HCT116 (cell line): ENCODE results near the gene SLC2A2. TPM values are rescaled to one million over a fixed set of nuclear protein-coding genes. Genes with fewer than 3 reads are reported as not detected.
A peak's percentile ranks its signal among the peaks of the same experiment; 100 is the strongest.

Experiments used
- ATAC-seq: fragments of 200-7000 bp; cut with Tn5 transposase; 2 replicates; pipeline ENCODE4 v1.9.1; 2020; ENCODE audit warnings: mild to moderate bottlenecking, moderate library complexity
- BruUV-seq: library from RNA; stranded (reverse); fragments of 400-500 nt; replicated peaks from 2 replicates; lab custom pipeline; 2021; lab: Mats Ljungman, UMichigan
- CTCF ChIA-PET: fragments of 300-600 bp; sonication (Branson Sonifier 250); formaldehyde crosslinking; loops from one replicate; lab custom pipeline; 2021; ENCODE audit warnings: antibody characterized with exemption; lab: Charles Lee
- POLR2A ChIA-PET: fragments of 300-600, 350-600 bp; sonication (Branson Sonifier 250); formaldehyde crosslinking; loops from one replicate; lab custom pipeline; 2021; ENCODE audit warnings: antibody characterized with exemption; lab: Charles Lee
- RAD21 ChIA-PET, 2 experiments: fragments of 300-600 bp; sonication (Branson Sonifier 250); formaldehyde crosslinking; loops; one replicate each; lab custom pipeline; 2023; ENCODE audit warnings: low total read pairs in 2 of 2; ENCODE audit not compliant: uncharacterized antibody in 2 of 2, unreplicated experiment in 2 of 2, low non-redundant PET in 1 of 2; lab: Charles Lee
- DNase-seq: peaks from one replicate; pipeline ENCODE4 v3.0.0-alpha.2; 2010; ENCODE audit warnings: low read depth, low spot score
- H2AFZ ChIP-seq: fragments of 200-600 bp; shearing (Covaris generic), sonication (generic); 2 replicates; pipeline ENCODE4 v1.6.1; 2017; ENCODE audit warnings: low read depth, mixed run types, mixed read lengths, antibody characterized with exemption, low read length; ENCODE audit not compliant: poor library complexity, severe bottlenecking
- H3K27ac ChIP-seq: 2 replicates; pipeline ENCODE4 v1.5.1; 2012; ENCODE audit warnings: low read depth, low read length
- H3K27me3 ChIP-seq: fragments of 200-600 bp; sonication (generic); 2 replicates; pipeline ENCODE4 v1.6.1; 2016; ENCODE audit warnings: mixed run types, low read length, mixed read lengths; ENCODE audit not compliant: insufficient read depth
- H3K36me3 ChIP-seq, 2 experiments: fragments of 200-500 bp in 1 of 2; fragments of 200-600 bp in 1 of 2; sonication (Bioruptor generic) in 1 of 2; sonication (generic) in 1 of 2; 2 replicates each; pipeline versions ENCODE4 v1.5.1 to v1.6.1; 2014 to 2016; ENCODE audit warnings: low read length in 2 of 2, inconsistent platforms in 1 of 2, mixed read lengths in 1 of 2, mixed run types in 1 of 2; ENCODE audit not compliant: insufficient read depth in 2 of 2, control insufficient read depth in 1 of 2
- H3K4me1 ChIP-seq, 2 experiments: fragments of 200-600 bp in 1 of 2; sonication (generic) in 1 of 2; 2 replicates each; pipeline versions ENCODE4 v1.5.1 to v1.6.1; 2012 to 2017; ENCODE audit warnings: low read length in 2 of 2, inconsistent platforms in 1 of 2, mild to moderate bottlenecking in 1 of 2, mixed read lengths in 1 of 2, mixed run types in 1 of 2, moderate library complexity in 1 of 2; ENCODE audit not compliant: insufficient read depth in 2 of 2, control insufficient read depth in 1 of 2
- H3K4me2 ChIP-seq: fragments of 200-600 bp; sonication (generic); 2 replicates; pipeline ENCODE4 v1.6.1; 2017; ENCODE audit warnings: mixed run types, low read length, mixed read lengths
- H3K4me3 ChIP-seq, 2 experiments: fragments of 200-600 bp in 1 of 2; sonication (generic) in 1 of 2; replicated peaks in 1 of 2; 2 replicates each; pipeline ENCODE4 v1.5.1; 2011 to 2016; ENCODE audit warnings: low read length in 2 of 2, control low read depth in 1 of 2, low read depth in 1 of 2, mild to moderate bottlenecking in 1 of 2, mixed read lengths in 1 of 2, mixed run types in 1 of 2
- H3K79me2 ChIP-seq: fragments of 200-600 bp; sonication (generic); 2 replicates; pipeline ENCODE4 v1.6.1; 2017; ENCODE audit warnings: mild to moderate bottlenecking, mixed run types, low read length, moderate library complexity, mixed read lengths; ENCODE audit not compliant: insufficient read depth
- H3K9ac ChIP-seq: fragments of 200-600 bp; sonication (generic); 2 replicates; pipeline ENCODE4 v1.6.1; 2016; ENCODE audit warnings: low read length, mixed read lengths
- H3K9me2 ChIP-seq: fragments of 200-600 bp; sonication (generic), shearing (Covaris generic); 2 replicates; pipeline ENCODE4 v1.6.1; 2017; ENCODE audit warnings: mixed run types, mild to moderate bottlenecking, moderate library complexity; ENCODE audit not compliant: insufficient read depth
- H3K9me3 ChIP-seq, 2 experiments: fragments of 200-500 bp in 1 of 2; fragments of 200-600 bp in 1 of 2; sonication (Bioruptor generic) in 1 of 2; sonication (generic) in 1 of 2; 2 replicates each; pipeline ENCODE4 v1.6.1; 2014 to 2017; ENCODE audit warnings: low read length in 2 of 2, mixed read lengths in 2 of 2, inconsistent platforms in 1 of 2, low read depth in 1 of 2, mild to moderate bottlenecking in 1 of 2, mixed run types in 1 of 2, moderate library complexity in 1 of 2; ENCODE audit not compliant: control insufficient read depth in 1 of 2, insufficient read depth in 1 of 2
- H4K20me1 ChIP-seq: fragments of 200-600 bp; sonication (generic), shearing (Covaris generic); 2 replicates; pipeline ENCODE4 v1.6.1; 2017; ENCODE audit warnings: mixed run types, mild to moderate bottlenecking, moderate library complexity; ENCODE audit not compliant: insufficient read depth
- ATF3 ChIP-seq: IDR thresholded peaks from 2 replicates; pipeline ENCODE4 v1.6.1; 2012
- CEBPB ChIP-seq: IDR thresholded peaks from 2 replicates; pipeline ENCODE4 v1.6.1; 2012; ENCODE audit warnings: low read depth
- EGR1 ChIP-seq: IDR thresholded peaks from 2 replicates; pipeline ENCODE4 v1.6.1; 2012; ENCODE audit warnings: low read depth
- ELF1 ChIP-seq: IDR thresholded peaks from 2 replicates; pipeline ENCODE4 v1.6.1; 2012; ENCODE audit warnings: low read depth, borderline replicate concordance
- EZH2phosphoT487 ChIP-seq: fragments of 200-600 bp; IDR thresholded peaks from 2 replicates; pipeline ENCODE4 v1.6.1; 2018; ENCODE audit warnings: antibody characterized with exemption, borderline replicate concordance
- FOSL1 ChIP-seq: IDR thresholded peaks from 2 replicates; pipeline ENCODE4 v1.6.1; 2012; ENCODE audit warnings: low read depth
- JUND ChIP-seq: IDR thresholded peaks from 2 replicates; pipeline ENCODE4 v1.6.1; 2012
- RAD21 ChIP-seq: IDR thresholded peaks from 2 replicates; pipeline ENCODE4 v1.6.1; 2012; ENCODE audit warnings: low read depth, mild to moderate bottlenecking
- SP1 ChIP-seq: IDR thresholded peaks from 2 replicates; pipeline ENCODE4 v1.6.1; 2012; ENCODE audit warnings: low read depth
- TCF7L2 ChIP-seq: IDR thresholded peaks from 2 replicates; pipeline ENCODE4 v1.7.0; 2011; ENCODE audit warnings: borderline replicate concordance, inconsistent platforms; ENCODE audit not compliant: insufficient read depth, insufficient read length; ENCODE audit errors: extremely low read depth
- ZFX ChIP-seq: fragments of 450-650 bp; IDR thresholded peaks from 2 replicates; pipeline ENCODE4 v1.6.1; 2017
- intact Hi-C: fragments of 100-400 bp; cut with micrococcal nuclease; formaldehyde crosslinking; loops from 2 replicates; pipeline ENCODE4 v1.10.0; 2022
- total RNA-seq: library from RNA; stranded (reverse); gene quantifications from one replicate; pipeline ENCODE4 v1.2.1, GENCODE V29; 2021; ENCODE audit not compliant: unreplicated experiment
- TF ChIP-seq, protein P1 (sequence below), 3 experiments: fragments of 200-600 bp in 1 of 3; sonication (generic) in 1 of 3; IDR thresholded peaks in 2 of 3; conservative IDR thresholded peaks in 1 of 3; 2 replicates each; pipeline ENCODE4 v1.5.1; 2012 to 2017; ENCODE audit warnings: low read depth in 2 of 3, low read length in 2 of 3, antibody characterized with exemption in 1 of 3, borderline replicate concordance in 1 of 3, control low read depth in 1 of 3, mild to moderate bottlenecking in 1 of 3, mixed read lengths in 1 of 3, mixed run types in 1 of 3, moderate library complexity in 1 of 3; ENCODE audit not compliant: insufficient read depth in 1 of 3

The SLC2A2 gene
- total RNA-seq, 1 experiment from 2014 or later = not detected

- no peaks in the 10 kb centered on the region for H3K4me1 ChIP-seq
- no peak for TF ChIP-seq FOSL1
- TF ChIP-seq, protein P1, sequence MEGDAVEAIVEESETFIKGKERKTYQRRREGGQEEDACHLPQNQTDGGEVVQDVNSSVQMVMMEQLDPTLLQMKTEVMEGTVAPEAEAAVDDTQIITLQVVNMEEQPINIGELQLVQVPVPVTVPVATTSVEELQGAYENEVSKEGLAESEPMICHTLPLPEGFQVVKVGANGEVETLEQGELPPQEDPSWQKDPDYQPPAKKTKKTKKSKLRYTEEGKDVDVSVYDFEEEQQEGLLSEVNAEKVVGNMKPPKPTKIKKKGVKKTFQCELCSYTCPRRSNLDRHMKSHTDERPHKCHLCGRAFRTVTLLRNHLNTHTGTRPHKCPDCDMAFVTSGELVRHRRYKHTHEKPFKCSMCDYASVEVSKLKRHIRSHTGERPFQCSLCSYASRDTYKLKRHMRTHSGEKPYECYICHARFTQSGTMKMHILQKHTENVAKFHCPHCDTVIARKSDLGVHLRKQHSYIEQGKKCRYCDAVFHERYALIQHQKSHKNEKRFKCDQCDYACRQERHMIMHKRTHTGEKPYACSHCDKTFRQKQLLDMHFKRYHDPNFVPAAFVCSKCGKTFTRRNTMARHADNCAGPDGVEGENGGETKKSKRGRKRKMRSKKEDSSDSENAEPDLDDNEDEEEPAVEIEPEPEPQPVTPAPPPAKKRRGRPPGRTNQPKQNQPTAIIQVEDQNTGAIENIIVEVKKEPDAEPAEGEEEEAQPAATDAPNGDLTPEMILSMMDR (IDR thresholded peaks at IDR 0.05 in 2 of 3, conservative IDR thresholded peaks at IDR 0.05 in 1 of 3; ENCODE audit: borderline replicate concordance in 1 of 3, insufficient read depth in 1 of 3, low read depth in 2 of 3, low read length in 2 of 3) = peak in 2 of 3 experiments; percentile 61 to 80; a peak in 4 of 6 replicates
- TF ChIP-seq, all 23 proteins: peak for 1
- Histone ChIP-seq H4K20me1 (no peaks in the 10 kb centered on the region), H3K27ac (no peak overlapping the region), H3K9me2 (no peaks in the 10 kb centered on the region), H3K9me3 (no peaks in the 10 kb centered on the region), H3K27me3 (no peaks in the 10 kb centered on the region), H3K9ac (no peak overlapping the region), H3K4me3 (no peak overlapping the region), H2AFZ (no peak overlapping the region), H3K4me2 (no peak overlapping the region), H3K36me3 (no peaks in the 10 kb centered on the region), H3K79me2 (no peaks in the 10 kb centered on the region)
- RAD21 ChIA-PET = no interaction called here
- BruUV-seq = no TSS peak
- POLR2A ChIA-PET = no interaction called here
- intact Hi-C loops = no loop called here
- CTCF ChIA-PET = interaction anchor here (1.3 kb wide), 1 partner anchor 32 kb away, joined by 3 read pairs; no protein-coding TSS in a partner anchor
- peak; percentile 79 for ATAC-seq
- DNase-seq = no peak
Observed at GRCh38 chr3:171018156-171018935, 8.2 kb downstream of the SLC2A2 start.

DNA sequence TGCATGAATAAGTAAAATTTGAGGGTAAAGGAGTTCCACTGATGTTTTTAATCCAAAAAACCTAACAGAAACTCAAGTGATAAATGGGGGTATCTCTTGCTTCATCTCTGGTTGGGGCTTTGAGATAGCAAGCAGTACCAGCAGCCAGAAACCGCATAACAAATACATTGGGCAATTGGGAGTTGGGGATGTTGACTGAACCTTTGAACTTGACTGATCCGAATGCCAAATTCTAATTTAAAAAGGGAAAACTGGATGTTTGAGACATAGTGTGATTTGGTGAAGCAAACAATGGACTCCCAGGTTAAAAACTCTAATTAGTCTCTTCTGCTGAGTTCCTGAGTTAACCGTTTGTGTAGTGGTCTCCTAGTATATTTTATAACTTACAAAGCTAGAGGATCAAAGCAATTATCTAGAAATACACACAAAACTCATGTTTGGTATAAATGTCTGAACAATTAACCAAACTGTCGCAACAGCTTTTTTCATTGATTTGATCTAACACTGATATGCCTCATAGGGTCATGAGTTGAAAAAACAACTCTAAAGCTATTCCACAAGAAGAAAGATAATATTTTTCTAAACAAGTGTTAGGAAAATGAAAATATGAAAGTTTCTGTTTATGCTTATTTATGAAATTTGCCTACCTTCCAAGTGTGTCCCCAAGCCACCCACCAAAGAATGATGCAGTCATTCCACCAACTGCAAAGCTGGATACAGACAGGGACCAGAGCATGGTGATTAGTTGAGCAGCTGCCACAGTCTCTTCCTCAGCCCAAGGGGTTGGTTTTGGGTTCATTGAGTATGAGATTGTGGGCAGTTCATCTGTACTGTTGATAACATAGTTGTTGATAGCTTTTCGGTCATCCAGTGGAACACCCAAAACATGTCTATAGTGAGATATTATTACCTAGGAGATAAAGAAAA, 12.4 kb downstream of the SLC2A2 start:
- Histone ChIP-seq H3K4me1 (no peaks in the 10 kb centered on the region), H3K9me2 (no peaks in the 10 kb centered on the region), H3K27ac (no peak overlapping the region), H3K27me3 (no peaks in the 10 kb centered on the region), H3K9me3 (no peaks in the 10 kb centered on the region), H3K9ac (no peak overlapping the region), H3K4me3 (no peak overlapping the region), H3K36me3 (no peaks in the 10 kb centered on the region), H2AFZ (no peak overlapping the region), H3K79me2 (no peaks in the 10 kb centered on the region), H4K20me1 (no peaks in the 10 kb centered on the region), H3K4me2 (no peak overlapping the region)
- BruUV-seq = no TSS peak
- TF ChIP-seq CEBPB (no peak), TCF7L2 (no peak), RAD21 (no peak), ELF1 (no peak), SP1 (no peak), EGR1 (no peak), ATF3 (no peak), ZFX (no peak), JUND (no peak), EZH2phosphoT487 (no peak)
- RAD21 ChIA-PET = no interaction called here
- POLR2A ChIA-PET = no interaction called here
- ATAC-seq = no peak
- DNase-seq = no peak
- CTCF ChIA-PET = no interaction called here
- intact Hi-C loops = no loop called here
